SH-SY5Y (cell line): Measurements from ENCODE around the gene TESMIN.

Source experiments
- GATA2 ChIP-seq: IDR thresholded peaks from 2 replicates; pipeline ENCODE4 v1.6.1; 2011; ENCODE audit warnings: mild to moderate bottlenecking, low read depth, low read length
- GATA3 ChIP-seq: IDR thresholded peaks from 2 replicates; pipeline ENCODE4 v1.6.1; 2011; ENCODE audit warnings: low read depth, mild to moderate bottlenecking, low read length, moderate library complexity

DNA sequence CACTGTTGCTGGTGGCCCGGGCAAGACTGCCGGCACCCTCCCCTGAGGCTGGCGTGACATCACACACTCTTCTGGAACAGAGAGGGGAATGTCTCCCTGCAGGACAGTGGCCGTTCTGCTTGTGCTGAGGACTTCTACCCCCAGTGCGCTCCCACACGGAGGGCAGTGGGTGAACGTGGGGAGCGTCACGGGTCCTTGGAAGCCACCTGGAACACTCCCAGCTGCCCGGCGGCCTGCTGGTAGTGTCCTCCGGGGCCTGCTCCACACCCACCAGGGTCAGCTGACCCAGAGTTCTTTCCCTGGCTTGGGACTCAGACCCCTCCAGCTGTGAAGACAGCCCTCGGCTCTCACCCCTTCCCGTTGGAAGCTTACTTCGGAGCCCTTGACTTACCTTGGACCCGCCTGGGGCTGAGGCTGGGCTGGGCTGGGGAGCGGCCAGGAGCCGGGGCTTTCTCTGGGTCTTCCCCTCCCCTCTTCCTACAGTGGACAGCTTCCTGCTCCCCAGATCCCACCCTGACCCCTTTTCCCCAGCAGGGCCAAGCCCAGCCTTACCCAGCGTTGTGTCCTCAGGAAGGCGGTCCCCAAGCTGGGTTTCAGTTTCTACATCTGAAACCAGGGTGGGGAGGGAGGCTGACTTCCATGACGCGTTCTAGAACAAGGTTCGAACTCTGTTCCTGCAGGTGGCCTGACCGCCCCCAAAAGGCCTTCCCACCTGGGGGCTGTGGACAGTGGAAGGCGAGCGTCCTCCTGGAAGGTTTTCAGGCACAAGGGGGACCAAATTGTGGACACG, 81.8 kb downstream of the TESMIN start:
- TF ChIP-seq GATA3 (no peak), GATA2 (no peak)
